Left lung (tissue), 14 donors: Measurements from ENCODE around the gene ECT2. TPM values are rescaled to one million over a fixed set of nuclear protein-coding genes. Genes with fewer than 3 reads are reported as not detected.
"Not testable (repeated sequence)": the region's sequence is repeated elsewhere in the genome, so short reads cannot be mapped to it uniquely, and the experiment has no call there.

Experiments used
- ATAC-seq: fragments of 200-7000 bp; cut with Tn5 transposase; one replicate; pipeline ENCODE4 v1.9.1; 2020; ENCODE audit warnings: moderate library complexity
- DNase-seq, 4 donors: peaks; one replicate each; pipeline ENCODE4 v3.0.0-alpha.2; 2013 to 2020
- H3K27ac ChIP-seq, 2 donors: fragments of 200-600 bp; sonication (generic) in 1 of 2; one replicate each; pipeline versions ENCODE4 v1.5.0 to v1.8.0; 2020 to 2021
- H3K27me3 ChIP-seq, 2 donors: fragments of 200-600 bp; sonication (generic) in 1 of 2; one replicate each; pipeline versions ENCODE4 v1.5.0 to v1.8.0; 2020 to 2021
- H3K36me3 ChIP-seq, 2 donors: fragments of 200-600 bp; sonication (generic) in 1 of 2; one replicate each; pipeline versions ENCODE4 v1.5.0 to v1.8.0; 2020 to 2021
- H3K4me1 ChIP-seq, 2 donors: fragments of 200-600 bp; one replicate each; pipeline ENCODE4 v1.8.0; 2021
- H3K4me3 ChIP-seq, 2 donors: fragments of 200-600 bp; sonication (generic) in 1 of 2; one replicate each; pipeline versions ENCODE4 v1.5.0 to v1.8.0; 2020 to 2021; ENCODE audit warnings: mild to moderate bottlenecking in 1 of 2
- H3K9me3 ChIP-seq, 2 donors: fragments of 200-600 bp; sonication (generic) in 1 of 2; one replicate each; pipeline versions ENCODE4 v1.5.0 to v1.8.0; 2020 to 2021
- CTCF ChIP-seq, 2 donors: fragments of 200-600 bp; sonication (generic) in 1 of 2; IDR thresholded peaks; one replicate each; pipeline versions ENCODE4 v1.5.0 to v1.8.0; 2021; ENCODE audit warnings: antibody characterized with exemption in 2 of 2
- intact Hi-C, 2 donors: fragments of 100-400 bp; cut with DNase I; formaldehyde crosslinking; loops; one replicate each; pipeline versions ENCODE4 v1.11.2 to v1.14.2; 2022
- long read RNA-seq, 12 donors: library from polyadenylated mRNA in 2 of 12; unstranded in 2 of 12; transcript quantifications; one replicate each; pipeline ENCODE4 v2.0.0 and lab custom pipeline, GENCODE V29; 2019 to 2026
- polyA plus RNA-seq, 6 donors: library from polyadenylated mRNA; unstranded; fragments of 120-200 nt; gene quantifications; one replicate each; pipeline ENCODE4 v1.2.1, GENCODE V29; 2013; ENCODE audit not compliant: insufficient read length in 6 of 6
- total RNA-seq, 2 donors: library from RNA; stranded (reverse); fragmentation: NEBNext Ultra II Directional; extraction: Animal tissue kit (Norgen Biotek cat#: 25700); gene quantifications; one replicate each; pipeline ENCODE4 v1.2.1, GENCODE V29; 2021
- donor health status: DM: no; HTN: yes; CAD: no.
- donor health status: DM: no; HTN: no; CAD: no.

ECT2 gene
- total RNA-seq, result 10 to 100 TPM; 23.1 to 29.7 TPM
- polyA plus RNA-seq, result 10 to 100 TPM; 24.3 to 44.2 (median 31.7) TPM
- long read RNA-seq, donor 1, full-length matches to known transcripts, result 1 of 20 reads
- long read RNA-seq, donor 1, partial matches to known transcripts, result 19 of 20 reads
- long read RNA-seq, donor 1, other reads (novel, unspliced or antisense), result 0 of 20 reads
- long read RNA-seq, donor 2, full-length matches to known transcripts, result 2 of 17 reads
- long read RNA-seq, donor 2, partial matches to known transcripts, result 15 of 17 reads
- long read RNA-seq, donor 2, other reads (novel, unspliced or antisense), result 0 of 17 reads
- long read RNA-seq, donor 3, full-length matches to known transcripts, result 1 of 15 reads
- long read RNA-seq, donor 3, partial matches to known transcripts, result 14 of 15 reads
- long read RNA-seq, donor 3, other reads (novel, unspliced or antisense), result 0 of 15 reads
- long read RNA-seq, donor 4, partial matches to known transcripts, result 2 of 2 reads
- long read RNA-seq, donor 4, other reads (novel, unspliced or antisense), result 0 of 2 reads
- long read RNA-seq, donor 5, full-length matches to known transcripts, result 2 of 2 reads
- long read RNA-seq, donor 5, partial matches to known transcripts, result 0 of 2 reads
- long read RNA-seq, donor 5, other reads (novel, unspliced or antisense), result 0 of 2 reads
- long read RNA-seq, donor 6, full-length matches to known transcripts, result 1 of 28 reads
- long read RNA-seq, donor 6, partial matches to known transcripts, result 27 of 28 reads
- long read RNA-seq, donor 6, other reads (novel, unspliced or antisense), result 0 of 28 reads
- long read RNA-seq, donor 7, full-length matches to known transcripts, result 1 of 1 reads
- long read RNA-seq, donor 7, partial matches to known transcripts, result 0 of 1 reads
- long read RNA-seq, donor 7, other reads (novel, unspliced or antisense), result 0 of 1 reads
- long read RNA-seq, donor 8, full-length matches to known transcripts, result 3 of 3 reads
- long read RNA-seq, donor 8, partial matches to known transcripts, result 0 of 3 reads
- long read RNA-seq, donor 8, other reads (novel, unspliced or antisense), result 0 of 3 reads
- long read RNA-seq, donor 9, result 0 reads
- long read RNA-seq, donor 10, result 0 reads
- long read RNA-seq, donor 11, full-length matches to known transcripts, result 2 of 2 reads
- long read RNA-seq, donor 11, partial matches to known transcripts, result 0 of 2 reads
- long read RNA-seq, donor 11, other reads (novel, unspliced or antisense), result 0 of 2 reads
- long read RNA-seq, donor 12, full-length matches to known transcripts, result 1 of 13 reads
- long read RNA-seq, donor 12, partial matches to known transcripts, result 12 of 13 reads
- long read RNA-seq, donor 12, other reads (novel, unspliced or antisense), result 0 of 13 reads

GRCh38 chr3:172750368-172751174 is at the start of gene ECT2:
ECT2 (plus strand) TSS chr3:172750726; CDS start chr3:172754531, 3,805 bp downstream.
- Histone ChIP-seq H3K4me1 (peaks cover 6 to 31% of the 10 kb centered on the region in 2 donors), H3K9me3 (no peaks in the 10 kb centered on the region), H3K36me3 (peaks cover 0 to 4% of the 10 kb centered on the region in 2 donors), H3K27me3 (no peaks in the 10 kb centered on the region), H3K4me3 (peak within 1 kb of the TSS; percentile 80 to 90), H3K27ac (peak within 1 kb of the TSS; percentile 91 to 92)
- TF ChIP-seq CTCF (IDR thresholded peaks at IDR 0.05), result peak; percentile 41 to 85
- DNase-seq (peak; percentile 97 to 99 (median 98)), ATAC-seq (peak; percentile 95)
- intact Hi-C loops, result no loop called here

- intact Hi-C loops, result no loop called here
- TF ChIP-seq CTCF (IDR thresholded peaks at IDR 0.05), result no peak
- no peak for ATAC-seq
- DNase-seq, result no peak
- no peaks in the 10 kb centered on the region for H3K9me3 ChIP-seq
- H3K4me3 ChIP-seq, result no peak overlapping the region
- H3K27me3 ChIP-seq, result no peaks in the 10 kb centered on the region
- H3K27ac ChIP-seq, result no peak overlapping the region
- H3K36me3 ChIP-seq, result no peaks in the 10 kb centered on the region
- peaks cover 0 to 29% of the 10 kb centered on the region in 2 donors for H3K4me1 ChIP-seq
These were observed 49.5 kb upstream of the ECT2 start for GRCh38 chr3:172700936-172701455.

- intact Hi-C loops, result no loop called here
- H3K4me1 ChIP-seq, result peaks cover 0 to 29% of the 10 kb centered on the region in 2 donors
- H3K27ac ChIP-seq, result no peak overlapping the region
- H3K4me3 ChIP-seq, result no peak overlapping the region
- ATAC-seq (peak; percentile 60), DNase-seq (no peak)
- no peaks in the 10 kb centered on the region for H3K36me3 ChIP-seq
- no peak for TF ChIP-seq CTCF (IDR thresholded peaks at IDR 0.05)
- H3K9me3 ChIP-seq, result no peaks in the 10 kb centered on the region
- H3K27me3 ChIP-seq, result no peaks in the 10 kb centered on the region
These were observed 48.8 kb upstream of the ECT2 start for GRCh38 chr3:172701751-172702150.

- no peak for ATAC-seq
- H3K27me3 ChIP-seq, result no peaks in the 10 kb centered on the region
- intact Hi-C loops, result no loop called here
- no peak for DNase-seq
- peaks cover 0 to 32% of the 10 kb centered on the region in 2 donors for H3K4me1 ChIP-seq
- no peak overlapping the region for H3K4me3 ChIP-seq
- H3K9me3 ChIP-seq, result no peaks in the 10 kb centered on the region
- no peak for TF ChIP-seq CTCF (IDR thresholded peaks at IDR 0.05)
- H3K36me3 ChIP-seq, result no peaks in the 10 kb centered on the region
- H3K27ac ChIP-seq, result no peak overlapping the region
These were observed 48.3 kb upstream of the ECT2 start for GRCh38 chr3:172702256-172702655.

- ATAC-seq, H3K36me3 ChIP-seq, H3K27ac ChIP-seq, H3K4me3 ChIP-seq, intact Hi-C loops, H3K9me3 ChIP-seq, H3K27me3 ChIP-seq, DNase-seq: not testable (repeated sequence)
- H3K4me1 ChIP-seq, result peaks cover 0 to 32% of the 10 kb centered on the region in 2 donors
These were observed 47.8 kb upstream of the ECT2 start for GRCh38 chr3:172702731-172703130.
